ENCODE data around the gene MEPCE. TPM values are rescaled to one million over a fixed set of nuclear protein-coding genes. Genes with fewer than 3 reads are reported as not detected.
"Not testable (repeated sequence)": the region's sequence is repeated elsewhere in the genome, so short reads cannot be mapped to it uniquely, and the experiment has no call there.

Gene MEPCE
- total RNA-seq, 2 donors from 2014 or later, result 20.9 to 23.9 TPM

DNA sequence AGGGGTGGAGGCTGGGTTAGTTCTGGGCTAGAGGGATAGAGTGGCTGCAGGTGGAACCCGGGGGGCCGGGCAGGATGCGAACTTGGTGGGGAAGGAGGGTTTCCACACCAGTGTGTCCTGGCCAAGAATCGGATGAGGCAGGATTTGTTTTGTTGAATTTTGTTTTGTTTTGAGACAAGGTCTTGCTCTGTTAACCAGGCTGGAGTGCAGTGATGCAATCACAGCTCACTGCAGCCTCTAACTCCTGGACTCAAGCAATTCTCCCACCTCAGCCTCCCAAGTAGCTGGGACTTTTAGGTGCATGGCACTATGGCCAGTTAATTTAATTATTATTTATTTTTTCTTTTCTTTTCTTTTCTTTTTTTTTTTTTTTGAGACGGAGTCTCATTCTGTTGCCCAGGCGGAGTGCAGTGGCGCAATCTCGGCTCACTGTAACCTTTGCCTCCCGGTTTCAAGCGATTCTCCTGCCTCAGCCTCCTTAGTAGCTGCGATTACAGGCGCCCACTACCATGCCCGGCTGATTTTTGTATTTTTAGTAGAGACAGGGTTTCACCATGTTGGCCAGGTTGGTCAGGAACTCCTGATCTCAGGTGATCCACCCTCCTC is 19.7 kb downstream of the MEPCE start:
- DNase-seq (no peak), ATAC-seq (no peak)
- intact Hi-C loops (cut with DNase I), result no loop called here

DNA sequence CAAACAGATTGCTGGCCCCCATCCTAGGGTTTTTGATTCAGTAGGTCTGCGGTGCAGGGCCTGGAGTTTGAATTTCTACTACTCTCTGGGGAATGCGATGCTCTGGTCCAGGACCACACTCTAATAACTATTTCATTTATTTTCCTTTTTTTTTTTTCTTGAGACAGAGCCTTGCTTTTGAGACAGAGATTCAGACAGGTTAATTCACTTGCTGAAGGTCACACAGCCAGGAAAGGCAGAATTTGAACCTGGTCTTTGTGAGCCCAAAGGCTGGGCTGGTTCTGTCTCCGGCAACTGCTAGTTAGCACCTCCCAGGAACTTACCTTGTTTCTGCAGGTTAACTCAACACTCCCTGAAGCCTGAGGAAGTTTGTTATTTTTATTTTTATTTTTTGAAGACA is 22.9 kb downstream of the MEPCE start:
- intact Hi-C loops (cut with DNase I), result no loop called here
- ATAC-seq (no peak), DNase-seq (no peak)

DNA sequence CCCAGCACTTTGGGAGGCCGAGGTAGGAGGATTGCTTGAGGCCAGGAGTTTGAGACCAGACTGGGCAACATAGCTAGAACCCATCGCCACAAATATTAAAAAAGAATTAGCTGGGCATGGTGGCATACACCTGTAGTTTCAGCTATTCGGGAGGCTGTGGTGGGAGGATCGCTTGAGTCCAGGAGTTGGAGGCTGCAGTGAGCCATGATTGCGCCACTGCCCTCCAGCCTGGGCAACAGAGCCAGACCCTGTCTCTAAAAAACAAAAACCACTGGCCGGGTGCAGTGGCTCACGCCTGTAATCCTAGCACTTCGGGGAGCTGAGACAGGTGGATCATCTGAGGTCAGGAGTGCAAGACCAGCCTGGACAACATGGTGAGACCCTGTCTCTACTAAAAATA is 24.2 kb downstream of the MEPCE start:
- ATAC-seq; intact Hi-C loops (cut with DNase I); DNase-seq: not testable (repeated sequence)

DNA sequence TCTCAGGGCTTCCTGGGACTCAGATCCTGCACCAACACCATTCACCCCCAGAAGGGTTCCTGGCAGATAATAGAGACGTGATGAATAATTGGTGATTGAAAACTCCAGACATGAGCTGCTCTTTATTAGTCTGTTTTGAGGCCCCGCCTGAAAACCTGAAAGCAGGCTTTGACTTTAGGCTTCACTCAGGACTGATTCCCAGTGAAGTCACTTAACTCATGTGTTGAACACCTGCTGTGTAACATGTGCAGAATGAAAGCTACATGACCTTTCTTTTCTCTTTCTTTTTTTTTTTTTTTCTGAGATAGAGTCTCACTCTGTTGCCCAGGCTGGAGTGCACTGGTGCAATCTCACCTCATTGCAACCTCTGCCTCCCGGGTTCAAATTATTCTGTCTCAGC is 25.6 kb downstream of the MEPCE start:
- no peak for ATAC-seq
- no peak for DNase-seq
- intact Hi-C loops (cut with DNase I), result no loop called here

DNA sequence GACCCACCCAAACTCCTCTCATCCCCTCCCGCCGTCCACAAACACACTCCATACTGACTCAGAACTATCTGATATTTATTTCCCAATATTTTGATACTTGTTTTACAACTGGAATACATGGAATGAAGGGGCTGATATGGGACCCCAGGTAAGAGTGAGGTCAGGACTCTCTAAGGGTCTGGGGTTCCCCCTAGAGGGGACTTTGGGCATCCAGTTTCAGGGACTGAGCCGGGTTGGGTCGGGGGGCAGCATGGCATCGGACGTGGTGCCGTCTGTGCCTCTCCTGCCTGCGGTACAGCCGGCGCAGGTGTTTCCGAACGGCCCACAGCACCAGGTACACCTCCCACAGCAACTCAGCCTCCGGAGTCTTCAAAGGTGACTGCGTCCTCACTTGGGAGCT is 26.9 kb downstream of the MEPCE start:
- no peak for ATAC-seq
- DNase-seq, result no peak
- intact Hi-C loops (cut with DNase I), result no loop called here

DNA sequence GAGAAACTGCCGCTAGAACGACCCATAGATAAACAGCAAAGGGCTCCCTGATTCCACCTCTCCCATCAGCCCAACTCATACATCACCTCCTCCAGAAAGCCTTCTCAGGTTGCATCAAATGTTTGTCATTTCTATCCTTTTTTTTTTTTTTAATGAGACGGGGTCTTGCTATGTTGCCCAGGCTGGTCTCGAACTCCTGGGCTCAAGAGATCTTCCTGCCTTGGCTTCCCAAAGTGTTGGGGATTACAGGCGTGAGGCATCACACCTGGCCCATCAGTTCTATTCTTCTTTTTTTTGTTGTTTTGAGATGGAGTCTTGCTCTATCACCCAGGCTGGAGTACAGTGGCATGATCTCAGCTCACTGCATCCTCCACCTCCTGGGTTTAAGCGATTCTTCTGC is 27.4 kb downstream of the MEPCE start:
- no peak for DNase-seq
- intact Hi-C loops (cut with DNase I), result no loop called here
- no peak for ATAC-seq

DNA sequence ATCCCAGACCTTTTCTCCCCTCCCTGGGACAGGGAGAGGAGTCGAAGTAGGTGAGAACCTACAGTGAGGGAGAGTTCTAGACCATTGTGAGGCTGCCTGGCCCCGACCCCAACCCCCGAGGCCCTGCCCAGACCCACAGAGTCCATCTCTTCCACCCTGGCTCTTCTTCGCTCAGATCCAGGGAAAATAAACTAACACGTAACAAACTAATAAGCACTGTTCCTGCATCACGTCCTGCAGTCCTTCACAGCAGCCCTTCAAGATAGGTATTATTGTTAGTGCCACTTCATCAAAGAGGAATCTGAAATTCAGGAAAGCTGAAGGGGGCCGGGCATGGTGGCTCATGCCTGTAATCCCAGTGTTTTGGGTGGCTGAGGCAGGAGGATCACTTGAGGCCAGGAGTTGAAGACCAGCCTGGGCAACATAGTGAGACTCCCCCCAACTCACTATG is 34.6 kb downstream of the MEPCE start, which contains the start of gene SPACDR:
Gene SPACDR (minus strand): TSS at position 51 of the 451 bp plus-strand sequence. CDS start 235 bp downstream, outside the sequence.
- intact Hi-C loops (cut with DNase I), result no loop called here
- ATAC-seq (no peak), DNase-seq (no peak)

DNA sequence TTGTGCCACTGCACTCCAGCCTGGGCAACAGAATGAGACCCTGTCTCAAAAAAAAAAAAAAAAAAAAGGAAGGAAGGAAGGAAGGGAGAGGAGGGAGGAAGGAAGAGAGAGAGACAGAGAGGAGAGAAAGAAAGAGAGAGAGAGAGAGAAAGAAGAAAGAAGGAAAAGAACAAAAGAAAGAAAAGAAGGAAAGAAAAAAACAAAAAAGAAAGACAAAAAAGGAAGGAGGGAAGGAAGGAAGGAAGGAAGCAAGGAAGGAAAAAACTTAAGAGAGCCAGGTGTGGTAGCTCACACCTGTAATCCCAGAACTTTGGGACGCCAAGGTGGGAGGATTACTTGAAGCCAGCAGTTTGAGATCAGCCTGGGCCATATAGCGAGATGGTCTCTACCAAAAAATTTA is 35.2 kb downstream of the MEPCE start:
- ATAC-seq, result no peak
- intact Hi-C loops (cut with DNase I), result no loop called here

DNA sequence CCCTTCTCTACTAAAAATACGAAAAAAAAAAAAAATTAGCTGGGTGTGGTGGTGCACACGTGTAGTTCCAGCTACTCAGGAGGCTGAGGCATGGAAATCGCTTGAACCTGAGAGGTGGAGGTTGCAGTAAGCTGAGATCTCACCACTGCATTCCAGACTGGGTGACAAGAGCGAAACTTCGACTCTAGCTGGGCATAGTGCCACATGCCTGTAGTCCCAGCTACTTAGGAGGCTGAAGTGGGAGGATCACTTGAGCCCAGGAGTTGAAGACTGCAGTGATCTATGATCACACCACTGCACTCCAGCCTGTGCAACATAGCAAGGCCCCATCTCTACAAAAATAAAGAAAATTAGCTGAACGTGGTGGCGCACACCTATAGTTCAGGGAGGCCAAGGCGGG is 35.7 kb downstream of the MEPCE start:
- no peak for DNase-seq
- ATAC-seq, result no peak
- intact Hi-C loops (cut with DNase I), result no loop called here

More for the DNA sequence above, 35.2 kb downstream of the MEPCE start:
- no peak for DNase-seq

DNA sequence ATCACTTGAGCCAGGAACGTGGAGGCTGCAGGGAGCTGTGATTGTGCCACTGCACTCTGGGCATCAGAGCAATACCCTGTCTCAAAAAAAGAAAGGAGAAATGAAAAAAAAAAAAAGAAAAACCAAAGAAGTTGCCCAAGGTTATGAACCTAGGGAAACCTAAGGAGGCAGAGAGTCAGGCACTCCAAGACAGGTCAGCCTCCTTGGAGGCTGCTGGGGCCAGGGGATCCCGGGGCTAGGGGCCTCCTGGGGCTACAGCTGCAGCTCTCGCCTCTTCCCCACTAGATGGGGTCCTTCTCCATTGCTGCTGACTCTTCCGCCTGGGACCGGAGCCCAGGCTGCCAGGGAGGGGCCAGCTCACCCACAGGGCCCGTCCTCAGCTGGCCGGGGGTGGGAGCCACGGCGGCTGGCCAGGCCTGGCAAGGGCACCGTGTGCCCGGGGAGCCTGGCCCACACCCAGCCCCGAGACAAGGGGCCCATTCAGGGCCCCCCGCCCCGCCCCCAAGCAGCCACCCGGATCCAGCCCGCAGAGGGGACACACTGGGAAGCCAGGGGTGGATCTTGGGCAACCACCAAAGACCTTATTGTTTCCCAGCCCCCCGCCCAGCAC is 36.2 kb downstream of the MEPCE start:
- ATAC-seq (peak; percentile 88 to 89), DNase-seq (peak; percentile 80)
- intact Hi-C loops (cut with DNase I), result no loop called here

DNA sequence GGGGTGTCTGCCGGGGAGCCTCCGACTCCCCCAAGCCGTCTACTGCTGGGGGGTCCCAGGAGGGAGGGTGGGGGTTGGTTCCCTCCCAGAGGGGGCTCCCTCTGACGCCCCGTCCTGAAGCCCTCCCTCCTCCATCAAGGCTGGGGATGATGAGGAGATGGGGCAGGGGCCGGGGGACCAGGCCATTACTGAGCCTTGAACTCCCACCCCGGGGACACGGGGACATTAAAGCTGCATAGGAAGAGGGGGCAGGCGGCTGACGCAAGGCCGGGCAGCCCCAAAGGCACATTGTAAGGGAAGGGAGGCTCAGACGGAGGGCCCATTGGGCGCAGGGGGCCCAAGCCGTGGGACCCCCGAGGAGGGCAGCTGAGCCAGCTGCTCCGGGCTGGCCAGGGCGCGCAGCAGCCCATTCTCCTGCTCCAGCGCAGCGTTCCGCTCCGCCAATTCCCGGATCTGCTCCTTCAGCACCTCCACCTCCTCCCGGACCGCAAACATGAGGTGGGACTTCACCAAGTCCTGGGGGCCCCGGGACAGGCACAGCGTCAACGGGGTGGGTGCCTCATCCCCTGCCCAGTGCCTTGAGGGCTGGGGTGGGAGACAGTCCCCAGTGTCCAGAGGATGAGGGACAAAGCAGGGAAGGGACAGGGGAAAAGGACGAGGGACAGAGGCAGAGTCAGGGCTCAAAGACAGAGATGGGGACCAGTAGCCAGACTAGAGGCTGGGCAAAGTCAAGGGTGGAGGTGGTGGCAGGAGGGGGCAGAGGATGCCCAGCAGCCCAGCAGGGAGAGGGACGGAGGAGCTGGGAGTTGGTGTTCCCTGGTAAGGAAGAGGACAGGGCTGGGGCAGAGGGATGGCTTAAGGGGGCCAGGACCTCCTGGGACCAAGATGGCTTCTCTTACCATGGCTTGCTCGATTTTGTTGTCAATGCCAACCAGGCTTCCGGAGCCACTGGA is 37.3 kb downstream of the MEPCE start:
- DNase-seq (no peak), ATAC-seq (peak in 1 of 2 donors; percentile 2)
- intact Hi-C loops (cut with DNase I), result no loop called here

DNA sequence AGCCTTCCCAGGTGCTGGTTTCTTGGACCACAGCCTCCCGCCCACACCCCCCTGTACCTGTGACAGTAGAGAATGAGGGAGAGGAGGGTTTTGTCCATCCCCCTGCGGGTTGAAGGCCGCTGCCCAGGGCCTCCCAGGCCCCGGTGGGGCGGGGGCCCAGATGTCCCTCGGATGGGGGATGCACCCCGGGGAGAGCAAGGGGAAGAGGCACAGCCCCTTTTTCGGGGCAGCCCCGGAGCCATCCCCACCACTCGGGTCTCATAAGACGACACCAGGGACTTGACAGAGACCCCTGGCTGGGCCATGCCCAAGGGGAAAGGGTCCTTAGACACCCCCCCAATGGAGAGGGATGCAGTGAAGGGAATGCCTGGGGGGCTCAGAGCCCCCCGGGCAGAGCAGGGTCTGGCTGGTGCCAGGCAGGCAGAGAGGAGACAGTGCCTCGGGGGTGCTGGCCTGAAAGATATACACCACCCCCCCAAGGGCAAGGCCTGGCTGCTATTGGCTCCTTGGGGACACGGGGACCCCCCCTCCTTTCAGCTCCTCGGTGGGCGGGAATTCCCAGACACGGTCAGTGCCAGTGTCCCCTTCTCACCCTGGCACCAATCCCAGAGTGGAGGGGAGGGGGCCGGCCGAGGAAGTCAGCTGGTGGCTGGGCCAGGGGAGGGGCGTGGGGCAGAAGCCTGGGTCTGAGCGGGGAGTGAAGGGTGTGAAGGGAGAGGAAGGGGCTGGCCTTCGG is 38.2 kb downstream of the MEPCE start:
- no peak for ATAC-seq
- no peak for DNase-seq
- intact Hi-C loops (cut with DNase I), result no loop called here

DNA sequence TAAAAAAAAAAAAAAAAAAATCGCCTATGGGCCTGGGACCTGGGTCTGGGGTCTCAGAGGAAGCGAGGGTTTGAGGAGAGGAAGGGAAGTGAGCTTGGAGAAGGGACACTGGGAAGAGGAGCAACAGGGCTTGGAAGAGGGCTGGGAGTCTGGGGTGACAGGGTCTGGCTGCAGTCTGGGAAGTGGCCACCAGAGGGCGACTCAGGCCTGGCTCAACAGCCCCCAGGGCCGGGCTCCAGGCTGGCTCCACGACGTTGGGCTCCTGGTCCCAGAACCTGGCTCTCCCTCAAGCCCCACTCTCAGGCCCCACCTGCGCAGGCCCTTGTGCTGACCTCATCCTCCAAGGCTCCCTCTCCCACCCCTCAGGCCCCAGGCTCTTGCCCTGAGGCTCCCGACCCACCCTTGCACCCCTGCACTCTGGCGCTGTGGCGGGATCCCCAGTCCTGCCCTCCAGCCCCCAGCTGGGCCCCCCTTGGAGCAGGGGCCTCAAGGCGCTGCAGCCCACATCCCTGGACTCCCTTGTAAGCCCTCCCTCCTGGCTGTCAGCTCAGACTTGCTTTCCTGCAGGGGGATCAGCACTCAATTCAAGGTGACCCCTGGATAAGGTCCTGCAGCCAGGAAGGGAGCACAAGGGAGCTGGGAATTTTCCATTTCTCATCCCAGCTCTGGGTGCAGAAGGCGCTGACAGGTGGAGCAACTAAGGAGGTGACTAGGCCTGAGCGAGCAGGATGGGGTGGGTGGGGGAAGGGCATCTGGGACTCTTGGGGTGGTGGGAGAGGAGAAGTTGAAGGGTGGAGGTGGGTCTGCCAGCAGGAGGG is 39.8 kb downstream of the MEPCE start:
- peak; percentile 64 to 71 for ATAC-seq
- intact Hi-C loops (cut with DNase I), result loop anchor here (1.0 to 5.0 kb wide), 2 partner anchors 90 to 93 kb away; no protein-coding TSS in a partner anchor

DNA sequence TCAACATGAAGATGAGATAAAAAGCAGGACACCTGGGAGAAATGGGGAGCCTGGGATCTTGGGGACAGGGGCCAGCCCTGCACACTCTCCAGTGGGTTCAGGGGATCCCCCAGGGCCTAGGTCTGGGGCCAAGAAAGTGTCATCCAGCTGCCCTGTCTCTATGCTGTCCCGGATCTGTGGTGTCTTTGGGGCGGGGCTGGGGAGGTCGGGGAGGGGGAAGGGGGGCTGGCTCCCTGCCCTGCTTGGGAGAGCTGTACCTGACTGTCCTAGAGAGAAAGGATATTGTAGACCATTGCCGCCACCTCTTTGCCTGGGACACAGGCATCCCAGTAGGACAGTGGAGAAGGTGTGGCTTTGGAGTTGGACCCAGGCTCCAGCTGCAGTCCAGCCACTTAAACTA is 41.4 kb downstream of the MEPCE start:
- no peak for ATAC-seq
- intact Hi-C loops (cut with DNase I), result loop anchor here in 1 of 2 donors (5.0 kb wide), 1 partner anchor 91 kb away; no protein-coding TSS in a partner anchor
- no peak for DNase-seq

More for the DNA sequence above, 39.8 kb downstream of the MEPCE start:
- peak; percentile 89 for DNase-seq

DNA sequence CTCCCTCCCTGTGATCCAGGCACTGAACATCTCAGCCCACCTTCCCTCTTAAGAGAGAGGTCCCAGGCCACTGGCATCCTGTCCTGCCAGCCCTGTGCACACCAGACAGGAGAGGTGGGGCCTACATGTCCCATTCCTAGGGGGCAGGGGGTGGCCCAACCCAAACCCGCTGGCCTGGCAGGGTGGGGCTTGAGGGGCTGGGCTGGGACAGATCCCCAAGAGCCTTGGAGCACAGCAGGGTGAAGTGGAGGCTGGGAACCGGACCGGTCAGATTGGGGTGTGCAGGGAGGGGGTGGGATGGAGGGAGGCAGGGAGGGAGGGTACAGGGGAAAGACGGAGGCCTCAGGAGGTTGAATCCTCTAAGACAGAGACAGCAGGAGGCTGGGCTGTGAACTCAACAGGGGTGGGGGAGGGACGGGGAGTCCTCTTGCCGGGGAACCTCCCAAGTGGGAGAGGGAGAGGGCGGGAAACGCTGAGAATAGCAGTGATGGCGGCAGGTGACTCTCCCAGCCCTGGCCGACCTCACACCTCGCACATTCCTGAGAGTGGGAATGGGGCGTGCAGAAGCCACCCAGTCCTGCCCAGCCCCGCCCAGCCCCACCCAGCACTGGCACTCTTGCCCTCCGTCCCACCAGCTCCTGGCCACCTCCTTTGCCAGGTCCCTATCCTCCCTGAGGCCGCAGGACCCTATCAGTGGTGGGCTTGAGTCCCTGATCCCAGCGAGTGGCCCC is 42.7 kb downstream of the MEPCE start:
- no peak for ATAC-seq
- no peak for DNase-seq
- intact Hi-C loops (cut with DNase I), result loop anchor here in 1 of 2 donors (5.0 kb wide), 1 partner anchor 90 kb away; no protein-coding TSS in a partner anchor

DNA sequence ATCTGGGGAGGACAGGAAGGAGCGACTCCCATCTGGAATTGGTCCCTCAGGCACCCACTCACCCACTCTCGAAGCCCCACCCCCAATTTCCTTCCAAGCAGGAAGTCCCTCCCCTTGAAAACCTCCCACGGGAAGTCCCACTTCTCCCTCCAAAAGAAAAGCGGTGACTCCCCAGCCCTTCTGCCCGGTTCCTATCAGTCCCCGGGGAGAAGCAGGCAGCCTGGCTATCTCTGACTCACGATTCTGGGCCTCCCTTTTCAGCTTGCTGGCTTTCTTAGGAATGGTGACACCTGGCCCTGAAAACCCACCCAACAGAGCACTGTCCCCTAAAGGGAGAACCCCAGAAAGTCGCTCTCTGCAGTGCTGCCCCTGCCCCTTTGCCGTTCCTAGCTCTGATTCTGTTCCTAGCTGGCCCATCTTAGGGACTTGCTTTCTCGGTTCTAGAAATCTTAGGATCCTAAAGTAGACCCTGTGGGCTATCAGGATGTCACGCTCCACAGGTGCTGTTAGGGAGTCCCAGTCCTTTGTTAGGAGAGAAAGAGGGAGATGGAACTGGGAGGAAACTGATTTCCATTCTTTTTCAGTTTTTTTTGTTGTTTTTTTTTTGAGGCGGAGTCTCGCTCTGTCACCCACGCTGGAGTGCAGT is 43.3 kb downstream of the MEPCE start:
- DNase-seq (peak; percentile 73), ATAC-seq (peak; percentile 20 to 47)
- intact Hi-C loops (cut with DNase I), result loop anchor here in 1 of 2 donors (5.0 kb wide), 1 partner anchor 89 kb away; no protein-coding TSS in a partner anchor

DNA sequence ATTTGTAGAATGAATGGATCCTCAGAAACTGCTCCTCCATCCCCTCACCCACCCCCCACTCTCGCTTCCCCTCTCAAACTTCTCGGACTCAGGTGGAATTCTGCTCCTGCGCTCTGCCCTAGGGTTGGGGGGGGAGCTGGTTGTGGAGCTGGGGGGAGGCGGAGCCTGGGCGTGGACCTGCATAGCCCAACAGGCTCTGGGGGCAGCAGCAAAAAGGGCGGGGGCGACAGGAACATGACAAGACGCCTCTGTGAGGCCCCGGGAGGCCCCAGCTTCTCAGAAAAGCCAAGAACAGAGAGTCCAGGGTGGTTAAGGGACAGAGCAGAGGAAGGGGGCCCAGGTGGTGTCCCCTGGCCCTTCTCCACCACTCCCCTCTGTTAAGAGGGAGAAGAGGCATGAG is 45.9 kb downstream of the MEPCE start:
- peak; percentile 58 for DNase-seq
- ATAC-seq, result no peak

More for the DNA sequence above, 45.9 kb downstream of the MEPCE start:
- intact Hi-C loops (cut with DNase I), result loop anchor here in 1 of 2 donors (5.0 kb wide), 2 partner anchors 72 to 217 kb away; partner anchors contain the start of gene GIGYF1
